SK-MEL-5 (cell line): Measurements from ENCODE around the gene MED12L. TPM values are rescaled to one million over a fixed set of nuclear protein-coding genes. Genes with fewer than 3 reads are reported as not detected.
"Not testable (repeated sequence)": the region's sequence is repeated elsewhere in the genome, so short reads cannot be mapped to it uniquely, and the experiment has no call there.

Experiments used
- DNase-seq: peaks from one replicate; pipeline ENCODE4 v3.0.0-alpha.2; 2016; ENCODE audit warnings: low read depth, low spot score
- in situ Hi-C: cut with HindIII; loops from 2 replicates; pipeline ENCODE4 v1.10.0; 2016; ENCODE audit warnings: low sequenced_read_pairs, high pct_unique_total_duplicates, low pct_unique_long_range_greater_than_20kb
- polyA plus RNA-seq, 2 experiments: library from polyadenylated mRNA; depleted of rRNA; stranded (reverse); fragments of >200 nt; gene quantifications; 2 replicates each; pipeline ENCODE4 v1.2.3, GENCODE V29; 2015
- total RNA-seq: library from RNA; depleted of rRNA; stranded (reverse); fragments of >200 nt; shearing (Covaris generic); gene quantifications from 2 replicates; pipeline ENCODE4 v1.2.3, GENCODE V29; 2014; rRNA removed

The MED12L gene
- 0.72 and 0.92 TPM in 2 replicates for total RNA-seq
- 0.40 and 1.3 TPM in 2 replicates for polyA plus RNA-seq (2015; cell fraction: cytosol; rRNA removed)
- 0.68 and 0.73 TPM in 2 replicates for polyA plus RNA-seq (2015; cell fraction: nucleus; rRNA removed)

- DNase-seq: peak; percentile 67
- in situ Hi-C loops: no loop called here
These were observed at the start of gene MED12L for GRCh38 chr3:151085227-151085888. TSS of gene MED12L (plus strand) at chr3:151085664. CDS start at chr3:151086927, 1,263 bp downstream.

GRCh38 chr3:151037746-151038477 is 47.6 kb upstream of the MED12L start:
- in situ Hi-C loops: no loop called here
- DNase-seq: no peak

GRCh38 chr3:151044706-151045105 is 40.8 kb upstream of the MED12L start:
- DNase-seq: no peak
- in situ Hi-C loops: no loop called here

- in situ Hi-C loops: no loop called here
- peak; percentile 20 for DNase-seq
These were observed 37.8 kb upstream of the MED12L start for GRCh38 chr3:151047636-151048035.

GRCh38 chr3:151051533-151051932 is 33.9 kb upstream of the MED12L start:
- in situ Hi-C loops: no loop called here
- no peak for DNase-seq

- in situ Hi-C loops: no loop called here
These were observed 33.1 kb upstream of the MED12L start for GRCh38 chr3:151052346-151052745.

GRCh38 chr3:151052756-151053155 is 32.7 kb upstream of the MED12L start:
- in situ Hi-C loops: no loop called here
- no peak for DNase-seq

More at GRCh38 chr3:151052346-151052745, 33.1 kb upstream of the MED12L start:
- no peak for DNase-seq

GRCh38 chr3:151058740-151059139 is 26.7 kb upstream of the MED12L start:
- DNase-seq: peak; percentile 13
- in situ Hi-C loops: no loop called here

- DNase-seq: no peak
These were observed 22.9 kb upstream of the MED12L start for GRCh38 chr3:151062611-151063010.

GRCh38 chr3:151067158-151067557 is 18.3 kb upstream of the MED12L start:
- in situ Hi-C loops: no loop called here
- DNase-seq: peak; percentile 65

More at GRCh38 chr3:151062611-151063010, 22.9 kb upstream of the MED12L start:
- in situ Hi-C loops: no loop called here

- in situ Hi-C loops, DNase-seq: not testable (repeated sequence)
These were observed 12.6 kb upstream of the MED12L start for GRCh38 chr3:151072842-151073241.

GRCh38 chr3:151074256-151074655 is 11.2 kb upstream of the MED12L start:
- in situ Hi-C loops: no loop called here
- DNase-seq: no peak

GRCh38 chr3:151075869-151076562 is 9.4 kb upstream of the MED12L start:
- no peak for DNase-seq
- in situ Hi-C loops: no loop called here

- no peak for DNase-seq
These were observed 8.8 kb upstream of the MED12L start for GRCh38 chr3:151076626-151077025.

GRCh38 chr3:151081082-151081481 is 4.4 kb upstream of the MED12L start:
- in situ Hi-C loops, DNase-seq: not testable (repeated sequence)

More at GRCh38 chr3:151076626-151077025, 8.8 kb upstream of the MED12L start:
- in situ Hi-C loops: no loop called here

- in situ Hi-C loops: no loop called here
These were observed 2.3 kb upstream of the MED12L start for GRCh38 chr3:151082880-151083838.

GRCh38 chr3:151084893-151085226 is 604 bp upstream of the MED12L start:
- no peak for DNase-seq
- in situ Hi-C loops: no loop called here

More at GRCh38 chr3:151082880-151083838, 2.3 kb upstream of the MED12L start:
- no peak for DNase-seq
